CD4-positive, alpha-beta T cell treated with Interleukin-1 beta for 1 hour (primary cell): ENCODE data around the gene FICD.
A peak's percentile ranks its signal among the peaks of the same experiment; 100 is the strongest.
"Not testable (repeated sequence)": the region's sequence is repeated elsewhere in the genome, so short reads cannot be mapped to it uniquely, and the experiment has no call there.

Experiments used
- DNase-seq, 2 donors: peaks; one replicate each; pipeline ENCODE4 v3.0.0-alpha.2; 2020 to 2022

FICD gene

GRCh38 chr12:108538616-108539195 is 23.6 kb downstream of the FICD start:
- no peak for DNase-seq

GRCh38 chr12:108542320-108542719 is 27.2 kb downstream of the FICD start:
- no peak for DNase-seq

- no peak for DNase-seq
Observed at GRCh38 chr12:108543652-108544051, 28.6 kb downstream of the FICD start.

- no peak for DNase-seq
Observed at GRCh38 chr12:108547686-108548085, 32.6 kb downstream of the FICD start.

GRCh38 chr12:108548954-108549521 is 34.0 kb downstream of the FICD start:
- DNase-seq, result no peak

GRCh38 chr12:108551535-108551934 is 36.5 kb downstream of the FICD start:
- no peak for DNase-seq

- DNase-seq, result no peak
Observed at GRCh38 chr12:108553799-108554198, 38.7 kb downstream of the FICD start.

- DNase-seq, result not testable (repeated sequence)
Observed at GRCh38 chr12:108555383-108555782, 40.3 kb downstream of the FICD start.

- no peak for DNase-seq
Observed at GRCh38 chr12:108559007-108559655, 44.1 kb downstream of the FICD start.

- DNase-seq, result no peak
Observed at GRCh38 chr12:108559748-108560147, 44.7 kb downstream of the FICD start.

GRCh38 chr12:108560321-108560721 is 45.2 kb downstream of the FICD start:
- no peak for DNase-seq

- peak; percentile 80 to 89 for DNase-seq
Observed at GRCh38 chr12:108560752-108561719, 46.0 kb downstream of the FICD start, which contains the start of gene SART3. Gene SART3 (minus strand): TSS chr12:108561173. CDS start chr12:108561154, 19 bp downstream.

GRCh38 chr12:108561852-108562347 is 46.8 kb downstream of the FICD start:
- no peak for DNase-seq

GRCh38 chr12:108562348-108563135 is 47.5 kb downstream of the FICD start, which contains the start of gene ISCU:
Gene ISCU (plus strand): TSS chr12:108562596. CDS start chr12:108562623, 27 bp downstream.
- DNase-seq, result peak; percentile 98 to 99

- peak; percentile 89 to 90 for DNase-seq
Observed at GRCh38 chr12:108563136-108563803, 48.2 kb downstream of the FICD start.

- DNase-seq, result no peak
Observed at GRCh38 chr12:108563804-108564151, 48.7 kb downstream of the FICD start.

- DNase-seq, result no peak
Observed at GRCh38 chr12:108564724-108565123, 49.6 kb downstream of the FICD start.

GRCh38 chr12:108565146-108565545 is 50.1 kb downstream of the FICD start:
- DNase-seq, result no peak

GRCh38 chr12:108565976-108566375 is 50.9 kb downstream of the FICD start:
- peak; percentile 57 to 66 for DNase-seq

- no peak for DNase-seq
Observed at GRCh38 chr12:108566452-108566851, 51.4 kb downstream of the FICD start.
